ENCODE data around the gene KNDC1.

DNA sequence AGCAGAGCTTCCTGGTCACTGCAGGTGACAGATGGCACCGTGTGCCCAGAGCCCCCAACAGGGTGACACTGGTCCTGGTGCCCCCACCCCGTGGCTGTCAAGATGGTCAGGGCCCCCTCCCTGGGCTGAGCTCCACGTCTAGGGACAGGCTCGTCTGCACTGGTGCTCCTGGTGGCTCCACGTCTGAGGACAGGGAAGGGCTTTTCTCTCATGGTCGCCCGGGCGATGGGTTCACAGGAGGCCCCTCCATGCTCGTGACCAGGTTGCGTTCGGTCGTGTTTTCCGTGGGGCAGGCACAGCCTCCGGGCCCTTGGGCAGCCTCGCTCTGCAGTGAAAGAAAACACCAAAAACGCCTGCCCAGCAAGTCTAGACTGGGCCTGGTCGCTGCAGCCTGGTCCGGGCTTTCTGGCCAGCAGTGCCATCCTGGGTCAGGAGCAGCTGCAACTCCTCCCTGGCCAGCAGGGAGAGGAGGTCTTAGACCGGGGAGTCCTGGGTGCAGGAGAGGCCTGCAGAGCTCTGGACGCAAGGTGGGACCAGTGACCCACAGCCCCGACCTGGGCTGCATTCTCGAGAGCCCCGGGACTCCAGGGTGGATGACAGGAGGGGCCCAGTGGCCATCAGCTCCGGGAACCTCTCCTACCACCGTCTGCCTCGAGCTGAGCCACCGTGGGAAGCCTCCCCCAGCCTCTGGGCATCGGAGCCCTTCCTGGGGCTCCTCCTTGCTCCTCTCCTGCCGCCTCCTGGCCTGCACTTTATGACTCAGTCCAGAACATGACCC lies 42.1 kb downstream of the KNDC1 start:
- TF ChIP-seq POLR2AphosphoS5 (IDR thresholded peaks at IDR 0.05; ENCODE audit: low read depth, low read length) = no peak
- no peak for TF ChIP-seq FOXP2 (optimal IDR thresholded peaks at IDR 0.05; ENCODE audit: borderline replicate concordance, extremely low read depth, extremely low read length, insufficient read depth)
- no peak for TF ChIP-seq TAF1 (IDR thresholded peaks at IDR 0.05; ENCODE audit: borderline replicate concordance, insufficient read depth, low read length)
